Measurements from ENCODE around the gene ITGB7.

DNA sequence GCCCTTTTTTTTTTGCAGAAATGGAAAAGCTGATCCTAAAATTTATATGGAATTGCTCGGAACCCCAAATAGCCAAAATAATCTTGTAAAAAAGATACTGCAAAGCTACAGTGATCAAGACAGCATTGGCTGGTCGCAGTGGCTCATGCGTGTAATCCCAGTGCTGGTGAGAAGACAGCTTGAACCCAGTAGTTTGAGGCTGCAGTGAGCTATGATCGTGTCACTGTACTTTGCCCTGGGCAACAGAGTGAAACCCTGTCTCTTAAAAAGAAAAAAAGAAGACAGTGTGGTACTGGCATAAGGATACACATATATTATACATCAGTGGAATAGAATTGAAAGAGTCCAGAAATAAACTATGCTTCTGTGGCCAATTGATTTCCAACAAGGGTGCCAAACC is 5.4 kb downstream of the ITGB7 start:
- no peak for TF ChIP-seq POLR2A (IDR thresholded peaks at IDR 0.05)
- TF ChIP-seq, protein P1, sequence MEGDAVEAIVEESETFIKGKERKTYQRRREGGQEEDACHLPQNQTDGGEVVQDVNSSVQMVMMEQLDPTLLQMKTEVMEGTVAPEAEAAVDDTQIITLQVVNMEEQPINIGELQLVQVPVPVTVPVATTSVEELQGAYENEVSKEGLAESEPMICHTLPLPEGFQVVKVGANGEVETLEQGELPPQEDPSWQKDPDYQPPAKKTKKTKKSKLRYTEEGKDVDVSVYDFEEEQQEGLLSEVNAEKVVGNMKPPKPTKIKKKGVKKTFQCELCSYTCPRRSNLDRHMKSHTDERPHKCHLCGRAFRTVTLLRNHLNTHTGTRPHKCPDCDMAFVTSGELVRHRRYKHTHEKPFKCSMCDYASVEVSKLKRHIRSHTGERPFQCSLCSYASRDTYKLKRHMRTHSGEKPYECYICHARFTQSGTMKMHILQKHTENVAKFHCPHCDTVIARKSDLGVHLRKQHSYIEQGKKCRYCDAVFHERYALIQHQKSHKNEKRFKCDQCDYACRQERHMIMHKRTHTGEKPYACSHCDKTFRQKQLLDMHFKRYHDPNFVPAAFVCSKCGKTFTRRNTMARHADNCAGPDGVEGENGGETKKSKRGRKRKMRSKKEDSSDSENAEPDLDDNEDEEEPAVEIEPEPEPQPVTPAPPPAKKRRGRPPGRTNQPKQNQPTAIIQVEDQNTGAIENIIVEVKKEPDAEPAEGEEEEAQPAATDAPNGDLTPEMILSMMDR (IDR thresholded peaks at IDR 0.05), result no peak
